Measurements from ENCODE around the gene TTC31. TPM values are rescaled to one million over a fixed set of nuclear protein-coding genes. Genes with fewer than 3 reads are reported as not detected.
A peak's percentile ranks its signal among the peaks of the same experiment; 100 is the strongest.

Gene TTC31
- total RNA-seq, 1 donor from 2014 or later, result 23.8 TPM

DNA sequence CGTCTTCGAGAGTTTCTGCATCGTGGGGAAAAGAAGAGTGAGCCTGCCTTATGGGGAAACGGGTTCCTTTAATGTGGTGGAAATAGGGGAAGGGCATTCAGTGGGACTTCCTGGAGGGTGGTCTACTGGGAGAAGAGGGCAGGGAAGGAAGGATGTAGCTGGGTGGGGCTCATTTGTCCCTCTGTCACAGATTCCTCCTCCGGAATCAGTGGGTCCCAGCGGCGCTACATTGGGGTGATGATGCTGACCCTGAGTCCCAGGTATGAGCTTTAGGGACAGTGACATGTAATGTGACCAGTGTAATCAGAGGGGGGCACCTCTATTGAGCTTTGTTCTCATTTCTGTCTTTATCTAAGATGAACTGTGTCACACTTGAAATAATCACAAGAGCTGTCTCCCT is 48.8 kb downstream of the TTC31 start:
- peak overlapping the region; percentile 79 for H3K4me3 Mint-ChIP-seq (ENCODE audit: unreplicated experiment)
- H3K4me1 Mint-ChIP-seq (ENCODE audit: low read depth, unreplicated experiment), result peaks cover 20% of the 10 kb centered on the region
- DNase-seq, result no peak
- H3K27ac Mint-ChIP-seq (ENCODE audit: unreplicated experiment), result peak overlapping the region; percentile 44
- no peak for TF ChIP-seq CTCF (IDR thresholded peaks at IDR 0.05; ENCODE audit: partially characterized antibody, unreplicated experiment)
- peaks cover 25% of the 10 kb centered on the region for H3K9me3 Mint-ChIP-seq (ENCODE audit: unreplicated experiment)
- peaks cover 3% of the 10 kb centered on the region for H3K36me3 Mint-ChIP-seq (ENCODE audit: unreplicated experiment)
- peaks cover 10% of the 10 kb centered on the region for H3K27me3 Mint-ChIP-seq (ENCODE audit: unreplicated experiment)

DNA sequence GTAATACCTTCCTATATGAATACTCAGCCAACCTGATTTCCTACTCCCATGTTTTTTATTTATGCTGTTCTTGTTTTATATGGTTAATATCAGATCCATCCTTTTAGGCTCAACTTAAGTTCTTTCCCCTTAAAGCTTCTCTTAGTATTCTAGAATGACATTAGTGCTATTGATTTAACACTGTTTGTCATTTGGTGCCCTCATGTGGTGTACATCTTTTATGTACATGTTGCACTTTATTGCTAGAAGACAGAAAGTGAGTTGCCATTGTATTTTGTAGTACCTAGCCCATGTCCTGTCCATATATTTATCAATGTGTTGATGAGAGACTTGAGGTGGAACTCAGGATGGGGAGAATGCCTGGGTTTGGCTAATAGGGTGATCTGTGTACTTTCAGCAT is 49.3 kb downstream of the TTC31 start:
- DNase-seq, result no peak
- Mint-ChIP-seq H3K27me3 (ENCODE audit: unreplicated experiment) (peaks cover 8% of the 10 kb centered on the region), H3K9me3 (ENCODE audit: unreplicated experiment) (peaks cover 23% of the 10 kb centered on the region), H3K4me3 (ENCODE audit: unreplicated experiment) (peak overlapping the region; percentile 79), H3K4me1 (ENCODE audit: low read depth, unreplicated experiment) (peaks cover 20% of the 10 kb centered on the region), H3K27ac (ENCODE audit: unreplicated experiment) (peak overlapping the region; percentile 44), H3K36me3 (ENCODE audit: unreplicated experiment) (no peaks in the 10 kb centered on the region)
- TF ChIP-seq CTCF (IDR thresholded peaks at IDR 0.05; ENCODE audit: partially characterized antibody, unreplicated experiment), result no peak

GRCh38 chr2:74533464-74533863 is 50.6 kb downstream of the TTC31 start:
- DNase-seq, result no peak
- Mint-ChIP-seq H3K4me3 (ENCODE audit: unreplicated experiment) (no peak overlapping the region), H3K36me3 (ENCODE audit: unreplicated experiment) (no peaks in the 10 kb centered on the region), H3K27ac (ENCODE audit: unreplicated experiment) (no peak overlapping the region), H3K9me3 (ENCODE audit: unreplicated experiment) (peaks cover 17% of the 10 kb centered on the region), H3K27me3 (ENCODE audit: unreplicated experiment) (peaks cover 5% of the 10 kb centered on the region), H3K4me1 (ENCODE audit: low read depth, unreplicated experiment) (peaks cover 20% of the 10 kb centered on the region)
- TF ChIP-seq CTCF (IDR thresholded peaks at IDR 0.05; ENCODE audit: partially characterized antibody, unreplicated experiment), result no peak

- peaks cover 7% of the 10 kb centered on the region for H3K27me3 Mint-ChIP-seq (ENCODE audit: unreplicated experiment)
- peaks cover 14% of the 10 kb centered on the region for H3K9me3 Mint-ChIP-seq (ENCODE audit: unreplicated experiment)
- DNase-seq, result no peak
- peaks cover 5% of the 10 kb centered on the region for H3K36me3 Mint-ChIP-seq (ENCODE audit: unreplicated experiment)
- peaks cover 20% of the 10 kb centered on the region for H3K4me1 Mint-ChIP-seq (ENCODE audit: low read depth, unreplicated experiment)
- TF ChIP-seq CTCF (IDR thresholded peaks at IDR 0.05; ENCODE audit: partially characterized antibody, unreplicated experiment), result no peak
- H3K27ac Mint-ChIP-seq (ENCODE audit: unreplicated experiment), result no peak overlapping the region
- H3K4me3 Mint-ChIP-seq (ENCODE audit: unreplicated experiment), result no peak overlapping the region
Measured at GRCh38 chr2:74534411-74534810, 51.5 kb downstream of the TTC31 start.

- Mint-ChIP-seq H3K4me3 (ENCODE audit: unreplicated experiment) (no peak overlapping the region), H3K9me3 (ENCODE audit: unreplicated experiment) (peaks cover 14% of the 10 kb centered on the region), H3K36me3 (ENCODE audit: unreplicated experiment) (peaks cover 5% of the 10 kb centered on the region), H3K27me3 (ENCODE audit: unreplicated experiment) (peaks cover 7% of the 10 kb centered on the region), H3K4me1 (ENCODE audit: low read depth, unreplicated experiment) (peaks cover 20% of the 10 kb centered on the region), H3K27ac (ENCODE audit: unreplicated experiment) (no peak overlapping the region)
- TF ChIP-seq CTCF (IDR thresholded peaks at IDR 0.05; ENCODE audit: partially characterized antibody, unreplicated experiment), result no peak
- DNase-seq, result no peak
Measured at GRCh38 chr2:74535440-74535965, 52.6 kb downstream of the TTC31 start.

Measured in glutamatergic neuron (in vitro differentiated cells).